Panc1 (cell line): ENCODE results near the gene SYN1.

Experiments
- CTCF ChIP-seq: fragments of 450-650 bp; IDR thresholded peaks from 2 replicates; pipeline ENCODE4 v1.5.1; 2017; ENCODE audit warnings: mild to moderate bottlenecking
- POLR2AphosphoS5 ChIP-seq: IDR thresholded peaks from 2 replicates; pipeline ENCODE4 v1.6.1; 2012; ENCODE audit warnings: mild to moderate bottlenecking, low read depth, low read length, moderate library complexity

GRCh38 chrX:47608130-47608810, 11.4 kb downstream of the SYN1 start:
- TF ChIP-seq CTCF (no peak), POLR2AphosphoS5 (no peak)
